Embryonic facial prominence (tissue), 1 donor: ENCODE measurements around the gene PTGR2.
"Not testable (repeated sequence)": the region's sequence is repeated elsewhere in the genome, so short reads cannot be mapped to it uniquely, and the experiment has no call there.

Source experiments
- DNase-seq: peaks from one replicate; pipeline ENCODE4 v3.0.0-alpha.2; 2016; ENCODE audit errors: extremely low spot score

Gene PTGR2

DNA sequence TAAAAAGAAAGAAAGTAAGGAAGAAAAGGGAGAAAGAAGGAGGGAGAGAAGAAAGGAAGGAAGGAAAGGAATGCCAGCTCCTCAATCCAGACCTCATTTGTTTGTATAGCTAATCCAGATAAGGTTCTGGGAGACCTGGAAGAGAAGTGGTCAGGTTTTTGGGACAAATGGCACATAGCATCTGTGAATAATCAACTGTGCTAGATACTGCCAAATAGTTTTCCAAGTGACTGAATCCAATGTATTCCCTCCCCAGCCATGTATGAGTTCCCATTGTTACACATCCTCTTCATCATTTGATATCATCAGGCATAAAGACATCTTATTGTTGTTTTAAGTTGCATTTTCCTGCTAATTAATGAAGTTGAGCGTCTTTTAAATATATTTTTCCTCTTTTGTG, 18.6 kb upstream of the PTGR2 start:
- peak; percentile 26 for DNase-seq

DNA sequence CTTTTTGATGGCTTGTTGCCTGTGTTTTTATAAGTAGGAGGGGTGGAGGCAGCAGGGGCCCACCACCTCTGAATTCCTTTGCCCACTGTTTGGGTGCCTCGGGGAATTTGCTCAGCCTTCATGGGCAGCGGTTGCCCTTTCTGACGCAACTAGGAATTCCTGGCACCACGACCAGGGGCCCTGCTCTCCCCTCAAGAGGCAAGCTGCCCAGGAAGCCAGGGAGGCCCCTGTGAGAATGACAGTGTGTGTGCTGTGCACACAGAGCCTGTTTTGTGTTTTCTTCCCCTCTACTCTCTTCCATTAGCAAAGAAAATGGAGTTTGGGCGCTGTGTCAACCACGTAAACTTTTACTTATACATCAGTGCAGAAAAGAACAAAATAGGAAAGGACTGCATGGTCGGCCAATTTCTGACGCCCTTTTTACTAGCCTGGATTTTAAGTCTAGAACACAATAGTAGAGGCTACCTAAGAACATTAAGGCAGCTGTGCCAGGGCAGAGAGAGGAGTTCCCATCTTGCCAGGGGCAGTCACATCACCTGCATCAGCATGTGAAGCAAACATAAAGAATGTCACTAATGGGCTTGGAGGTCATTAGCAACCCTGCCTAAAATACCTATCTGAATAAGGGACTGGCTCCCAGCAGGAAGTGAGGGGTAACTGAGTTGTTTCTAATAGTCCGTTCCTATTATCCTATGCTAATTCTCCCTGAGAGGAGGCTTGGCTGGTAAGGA, 17.9 kb upstream of the PTGR2 start:
- DNase-seq = no peak

GRCh38 chr14:73834261-73834625, 17.4 kb upstream of the PTGR2 start:
- DNase-seq = no peak

- not testable (repeated sequence) for DNase-seq
Observed at GRCh38 chr14:73838293-73839034, 13.2 kb upstream of the PTGR2 start.

DNA sequence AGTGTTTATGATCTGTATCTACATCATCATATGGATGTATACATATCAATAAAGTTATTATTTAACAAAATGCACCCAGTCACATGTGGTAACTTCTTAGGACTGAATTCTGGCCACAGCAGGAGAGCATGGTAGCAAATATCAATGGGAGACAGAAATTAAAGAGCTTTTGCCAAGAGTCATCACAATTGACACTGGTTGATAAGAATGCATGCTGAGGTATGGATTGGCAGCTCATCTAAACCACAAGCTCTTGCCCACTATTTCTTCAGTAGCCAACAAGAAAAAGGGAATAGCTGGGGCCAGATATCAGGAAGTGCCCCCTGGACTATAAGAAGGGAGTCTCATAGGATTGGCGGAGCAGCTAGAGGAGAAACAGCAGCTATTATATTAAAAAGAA, 9.4 kb upstream of the PTGR2 start:
- no peak for DNase-seq

- no peak for DNase-seq
Observed at GRCh38 chr14:73842851-73843250, 8.8 kb upstream of the PTGR2 start.

GRCh38 chr14:73843296-73843695, 8.3 kb upstream of the PTGR2 start:
- no peak for DNase-seq

DNA sequence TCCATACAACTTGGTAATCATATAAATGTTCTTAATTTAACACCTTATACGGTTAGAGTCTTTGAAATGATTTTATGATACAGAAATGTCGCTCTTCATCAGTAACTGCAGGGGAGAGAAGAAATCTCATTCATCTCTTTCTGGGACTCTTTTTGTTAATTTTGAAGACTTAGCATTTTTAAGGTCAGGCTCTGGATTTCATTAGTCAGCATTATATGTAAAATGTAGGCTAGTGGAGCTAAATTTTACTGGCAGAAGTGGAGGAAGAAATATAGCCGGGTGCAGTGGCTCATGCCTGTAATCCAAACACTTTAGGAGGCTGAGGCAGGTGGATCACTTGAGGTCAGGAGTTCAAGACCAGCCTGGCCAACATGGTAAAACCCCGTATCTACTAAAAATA, 4.7 kb upstream of the PTGR2 start:
- DNase-seq = no peak

- DNase-seq = no peak
Observed at GRCh38 chr14:73851000-73851399, 631 bp upstream of the PTGR2 start.

DNA sequence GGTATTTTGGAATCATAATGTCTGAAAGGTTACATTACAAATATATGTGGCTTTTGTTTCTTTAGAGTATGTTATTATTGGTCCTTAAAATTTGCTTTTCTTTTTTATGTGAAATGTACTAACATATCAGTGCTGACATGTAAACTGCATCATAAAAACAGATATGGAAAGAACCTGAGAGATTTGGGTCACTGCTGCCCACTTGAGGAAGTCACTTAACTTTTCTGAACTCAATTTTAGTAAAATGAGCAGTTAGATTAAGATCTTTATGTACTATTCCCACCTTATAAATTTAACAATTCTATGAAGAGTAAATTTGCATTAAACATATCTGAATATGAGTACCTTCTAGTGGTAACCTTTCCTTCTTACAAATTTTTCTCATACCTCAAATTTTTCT, 7.5 kb downstream of the PTGR2 start:
- no peak for DNase-seq

- DNase-seq = no peak
Observed at GRCh38 chr14:73861073-73861472, 9.4 kb downstream of the PTGR2 start.

- DNase-seq = no peak
Observed at GRCh38 chr14:73862480-73862879, 10.8 kb downstream of the PTGR2 start.

GRCh38 chr14:73863209-73863608, 11.6 kb downstream of the PTGR2 start:
- no peak for DNase-seq

DNA sequence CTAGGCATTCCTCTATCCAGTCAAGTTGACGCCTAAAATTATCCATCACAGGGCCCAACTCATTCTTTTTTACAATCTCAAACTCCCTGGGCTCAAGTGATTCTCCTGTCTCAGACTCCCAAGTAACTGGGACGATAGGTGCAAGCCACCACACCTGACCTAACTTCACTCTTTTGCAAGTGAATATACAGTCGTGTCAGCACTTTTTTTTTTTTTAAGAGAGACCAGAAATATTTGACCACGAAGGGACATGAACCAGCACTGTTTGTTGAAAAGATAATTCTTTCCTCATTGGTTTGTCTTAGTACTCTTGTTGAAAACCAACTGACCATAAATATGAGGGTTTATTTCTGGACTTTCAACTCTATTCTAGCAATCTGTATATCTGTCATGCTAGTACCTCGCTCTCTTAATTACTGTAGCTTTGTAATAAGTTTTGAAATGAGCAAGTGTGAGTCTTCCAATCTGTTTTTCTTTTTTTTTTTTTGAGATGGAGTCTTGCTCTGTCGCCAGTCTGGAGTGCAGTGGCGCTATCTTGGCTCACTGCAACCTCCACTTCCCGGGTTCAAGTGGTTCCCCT, 14.0 kb downstream of the PTGR2 start:
- DNase-seq = no peak

GRCh38 chr14:73869754-73870153, 18.1 kb downstream of the PTGR2 start:
- not testable (repeated sequence) for DNase-seq

GRCh38 chr14:73870525-73871235, 19.0 kb downstream of the PTGR2 start:
- DNase-seq = no peak

DNA sequence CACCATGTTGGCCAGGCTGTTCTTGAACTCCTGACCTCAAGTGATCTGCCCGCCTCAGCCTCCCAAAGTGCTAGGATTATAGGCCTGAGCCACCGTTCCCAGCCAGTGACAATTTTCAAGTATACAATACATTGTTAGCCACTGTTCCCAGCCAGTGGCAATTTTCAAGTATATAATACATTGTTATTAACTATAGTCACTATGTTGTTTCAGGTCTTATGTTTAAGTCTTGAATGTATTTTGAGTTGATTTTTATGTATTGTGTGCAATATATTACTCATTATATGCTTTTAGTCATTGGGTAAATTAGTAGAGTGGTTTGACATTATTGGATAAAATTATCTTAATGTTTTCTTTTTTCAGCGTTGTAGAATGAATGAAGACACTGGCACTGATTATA, 22.0 kb downstream of the PTGR2 start:
- DNase-seq = no peak

DNA sequence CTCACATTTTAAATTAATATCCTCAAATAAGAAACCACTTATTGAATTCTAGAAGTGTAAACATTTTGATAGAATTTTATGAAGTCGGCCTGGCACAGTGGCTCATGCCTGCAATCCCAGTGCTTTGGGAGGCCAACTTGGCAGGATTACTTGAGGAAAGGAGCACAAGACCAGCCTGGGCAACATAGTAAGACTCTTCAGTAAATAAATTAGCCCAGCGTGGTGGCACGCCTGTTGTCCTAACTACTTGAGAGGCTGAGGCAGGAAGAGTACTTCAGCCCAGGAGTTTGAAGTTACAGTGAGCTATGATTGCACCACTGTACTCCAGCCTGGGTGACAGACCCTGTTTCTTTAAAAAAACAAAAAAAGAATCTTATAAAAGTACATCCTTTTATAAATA, 26.2 kb downstream of the PTGR2 start:
- no peak for DNase-seq

GRCh38 chr14:73878436-73878835, 26.8 kb downstream of the PTGR2 start:
- no peak for DNase-seq

DNA sequence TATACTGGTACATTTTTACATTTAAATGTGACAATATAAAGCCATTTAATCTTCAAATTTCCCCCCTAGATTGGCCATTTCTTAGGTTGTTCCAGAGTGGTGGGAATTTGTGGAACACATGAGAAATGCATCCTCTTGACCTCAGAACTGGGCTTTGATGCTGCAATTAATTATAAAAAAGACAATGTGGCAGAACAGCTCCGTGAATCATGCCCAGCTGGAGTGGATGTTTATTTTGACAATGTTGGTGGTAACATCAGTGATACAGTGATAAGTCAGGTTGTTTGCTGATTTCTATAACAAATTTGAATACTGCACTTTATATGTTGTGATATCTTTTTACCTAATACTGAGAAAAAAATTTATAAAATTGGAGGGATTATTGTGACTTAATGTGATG, 27.4 kb downstream of the PTGR2 start:
- no peak for DNase-seq

DNA sequence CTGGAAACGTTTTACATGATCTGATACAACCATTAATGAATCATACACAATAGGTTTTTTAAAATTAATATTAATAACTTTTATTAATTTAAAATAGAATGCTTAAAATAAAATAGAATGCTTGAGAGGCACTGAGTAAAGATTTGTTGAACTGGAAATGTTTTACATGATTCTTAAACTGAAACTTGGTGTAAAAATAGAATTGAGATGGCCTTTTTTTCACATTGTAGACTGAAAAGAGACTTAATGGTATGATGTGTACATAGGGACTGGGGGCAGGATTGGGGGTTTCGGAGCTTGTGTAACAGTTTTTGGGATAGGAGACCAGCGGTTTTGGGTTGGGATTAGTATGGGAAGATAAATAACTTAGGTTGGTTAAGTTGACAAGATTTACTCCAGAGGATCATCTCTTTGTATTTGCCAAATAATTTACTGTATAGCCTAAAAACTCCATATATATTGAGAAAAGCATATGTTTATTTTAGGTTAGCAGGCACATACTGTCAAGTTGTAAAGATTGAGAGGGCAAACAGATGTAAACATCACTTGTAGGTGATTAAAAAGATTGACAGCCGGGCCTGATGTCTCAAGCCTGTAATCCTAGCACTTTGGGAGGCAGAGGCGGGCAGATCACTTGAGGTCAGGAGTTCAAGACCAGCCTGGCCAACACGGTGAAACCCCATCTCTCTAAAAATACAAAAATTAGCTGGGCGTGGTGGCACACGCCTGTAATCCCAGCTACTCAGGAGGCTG, 33.0 kb downstream of the PTGR2 start:
- no peak for DNase-seq
